ENCODE data around the gene TEDC1.
A peak's percentile ranks its signal among the peaks of the same experiment; 100 is the strongest.
"Not testable (repeated sequence)": the region's sequence is repeated elsewhere in the genome, so short reads cannot be mapped to it uniquely, and the experiment has no call there.

TEDC1 gene

DNA sequence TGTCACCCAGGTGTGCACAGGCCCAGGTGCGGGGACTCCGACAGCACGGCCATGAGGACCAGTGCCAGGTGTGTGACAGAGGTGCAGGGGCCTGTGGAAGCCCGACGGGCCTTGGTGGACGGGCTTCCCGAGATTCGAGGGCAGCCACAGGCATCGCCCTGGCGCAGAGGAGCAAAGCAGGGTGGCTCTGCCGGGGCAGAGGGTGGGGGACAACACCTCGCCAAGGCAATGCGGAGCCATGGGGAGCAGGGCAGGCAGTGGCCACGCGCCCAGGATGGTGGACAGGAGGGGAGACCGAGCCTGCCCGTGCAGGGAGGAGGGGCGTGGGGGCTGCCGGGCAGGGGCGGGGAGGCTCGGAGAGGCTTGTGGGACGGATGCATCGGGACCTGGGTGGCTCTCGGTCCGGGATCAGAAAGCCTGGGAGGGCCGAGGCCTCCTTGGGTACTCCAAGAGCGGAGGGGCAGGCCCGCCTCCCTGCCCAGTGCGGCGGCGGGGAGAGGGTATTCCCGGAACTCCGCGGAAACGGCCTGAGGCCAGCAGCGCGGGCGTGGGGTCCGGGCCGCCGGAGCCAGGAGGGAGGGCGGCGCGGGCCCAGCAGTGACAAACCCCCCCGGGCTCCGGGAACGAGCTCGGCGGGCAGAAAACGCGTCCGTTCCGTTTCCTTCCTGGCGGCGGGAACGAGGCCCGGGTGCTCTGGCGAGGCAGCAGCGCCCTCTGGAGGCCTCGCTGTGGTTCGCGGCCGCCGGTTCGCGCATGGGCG, 37.0 kb downstream of the TEDC1 start:
- peak; percentile 88 for DNase-seq

DNA sequence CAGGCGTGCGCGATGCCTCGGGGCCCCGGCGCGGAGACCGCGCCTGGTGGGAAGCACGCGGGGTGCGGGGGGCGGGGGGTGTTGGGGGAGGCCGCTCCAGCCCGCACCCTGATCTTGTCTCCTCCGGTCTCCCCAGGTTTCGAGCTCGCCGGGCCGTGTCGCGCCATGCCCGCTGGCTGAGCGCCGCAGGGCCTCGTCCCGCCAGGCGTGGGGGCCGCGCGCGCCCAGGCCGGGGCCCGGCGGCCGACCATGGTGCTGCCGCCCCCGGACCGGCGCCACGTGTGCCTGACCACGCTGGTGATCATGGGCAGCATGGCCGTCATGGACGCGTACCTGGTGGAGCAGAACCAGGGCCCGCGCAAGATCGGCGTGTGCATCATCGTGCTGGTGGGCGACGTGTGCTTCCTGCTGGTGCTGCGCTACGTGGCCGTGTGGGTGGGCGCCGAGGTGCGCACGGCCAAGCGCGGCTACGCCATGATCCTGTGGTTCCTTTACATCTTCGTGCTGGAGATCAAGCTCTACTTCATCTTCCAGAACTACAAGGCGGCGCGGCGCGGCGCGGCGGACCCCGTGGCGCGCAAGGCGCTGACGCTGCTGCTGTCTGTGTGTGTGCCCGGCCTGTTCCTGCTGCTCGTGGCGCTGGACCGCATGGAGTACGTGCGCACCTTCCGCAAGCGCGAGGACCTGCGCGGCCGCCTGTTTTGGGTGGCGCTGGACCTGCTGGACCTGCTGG, 37.7 kb downstream of the TEDC1 start:
- DNase-seq, result no peak

DNA sequence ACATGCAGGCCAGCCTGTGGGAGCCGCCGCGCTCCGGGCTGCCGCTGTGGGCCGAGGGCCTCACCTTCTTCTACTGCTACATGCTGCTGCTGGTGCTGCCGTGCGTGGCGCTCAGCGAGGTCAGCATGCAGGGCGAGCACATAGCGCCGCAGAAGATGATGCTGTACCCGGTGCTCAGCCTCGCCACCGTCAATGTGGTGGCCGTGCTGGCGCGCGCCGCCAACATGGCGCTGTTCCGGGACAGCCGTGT, 38.2 kb downstream of the TEDC1 start:
- DNase-seq, result no peak

DNA sequence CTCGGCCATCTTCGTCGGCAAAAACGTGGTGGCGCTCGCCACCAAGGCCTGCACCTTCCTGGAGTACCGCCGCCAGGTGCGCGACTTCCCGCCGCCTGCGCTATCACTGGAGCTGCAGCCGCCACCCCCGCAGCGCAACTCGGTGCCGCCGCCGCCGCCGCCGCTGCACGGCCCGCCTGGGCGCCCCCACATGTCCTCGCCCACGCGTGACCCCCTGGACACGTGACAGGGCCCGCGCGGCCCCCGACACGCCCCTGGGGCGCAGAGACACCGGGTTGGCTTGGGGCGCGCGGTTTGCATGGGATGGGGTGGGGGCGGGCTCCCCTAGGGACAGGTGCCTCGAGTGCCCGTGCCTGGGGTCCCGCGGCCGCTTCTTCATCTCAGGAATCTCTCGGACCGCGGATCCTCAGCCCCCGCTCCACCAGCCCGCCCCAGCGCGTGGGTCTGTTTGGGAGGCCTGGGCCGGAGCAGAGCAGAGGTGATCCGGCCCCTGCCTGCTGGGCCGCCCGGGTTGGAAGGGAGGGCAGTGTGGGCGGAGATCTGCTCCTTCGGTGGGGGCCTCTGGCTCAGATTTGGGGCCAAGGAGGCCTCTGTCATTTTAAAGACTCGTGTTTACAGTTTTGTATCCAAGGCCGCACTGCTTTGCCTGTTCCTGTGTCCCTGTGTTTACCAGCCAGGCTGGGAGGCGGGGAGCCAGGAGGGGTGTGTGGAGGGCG, 38.7 kb downstream of the TEDC1 start:
- DNase-seq, result peak; percentile 20

DNA sequence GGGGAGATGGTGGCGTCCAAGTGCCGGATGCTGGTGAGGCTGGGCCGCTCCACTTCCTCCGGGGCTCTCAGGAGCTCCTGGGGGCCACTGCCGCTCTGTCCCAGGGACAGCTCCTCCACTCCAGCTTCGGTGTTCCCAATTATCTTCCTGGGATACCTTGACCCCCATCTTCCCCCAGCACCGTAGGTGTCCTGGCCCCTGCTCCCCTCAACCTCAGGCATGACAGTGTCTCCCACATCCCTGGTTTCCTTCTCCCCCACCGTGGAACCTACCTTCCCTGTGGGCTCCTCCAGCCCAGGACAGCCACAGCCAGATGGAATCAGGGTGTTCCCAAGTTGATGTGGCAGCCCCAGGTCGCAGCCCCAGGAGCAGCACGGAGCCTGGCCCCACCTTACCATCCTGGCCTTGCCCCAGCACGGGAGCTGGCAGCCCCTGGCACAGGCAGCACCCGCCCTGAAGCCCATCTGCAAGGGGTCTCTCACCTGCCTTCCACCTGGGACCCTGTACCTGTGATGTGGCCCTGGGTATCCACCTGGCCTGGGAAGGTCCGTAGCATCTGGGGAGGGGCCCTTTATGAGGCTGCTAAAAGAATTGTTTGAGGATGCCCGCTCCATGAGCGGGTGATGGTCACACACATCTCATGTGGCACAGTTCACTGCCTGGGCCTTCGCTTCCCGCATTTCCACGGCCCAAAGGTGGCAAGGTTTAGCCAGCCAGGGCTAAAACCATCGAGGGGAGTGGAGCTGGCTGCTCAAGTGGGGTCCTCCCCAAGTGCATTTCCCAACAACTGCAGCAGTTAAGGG, 39.4 kb downstream of the TEDC1 start:
- DNase-seq, result no peak

DNA sequence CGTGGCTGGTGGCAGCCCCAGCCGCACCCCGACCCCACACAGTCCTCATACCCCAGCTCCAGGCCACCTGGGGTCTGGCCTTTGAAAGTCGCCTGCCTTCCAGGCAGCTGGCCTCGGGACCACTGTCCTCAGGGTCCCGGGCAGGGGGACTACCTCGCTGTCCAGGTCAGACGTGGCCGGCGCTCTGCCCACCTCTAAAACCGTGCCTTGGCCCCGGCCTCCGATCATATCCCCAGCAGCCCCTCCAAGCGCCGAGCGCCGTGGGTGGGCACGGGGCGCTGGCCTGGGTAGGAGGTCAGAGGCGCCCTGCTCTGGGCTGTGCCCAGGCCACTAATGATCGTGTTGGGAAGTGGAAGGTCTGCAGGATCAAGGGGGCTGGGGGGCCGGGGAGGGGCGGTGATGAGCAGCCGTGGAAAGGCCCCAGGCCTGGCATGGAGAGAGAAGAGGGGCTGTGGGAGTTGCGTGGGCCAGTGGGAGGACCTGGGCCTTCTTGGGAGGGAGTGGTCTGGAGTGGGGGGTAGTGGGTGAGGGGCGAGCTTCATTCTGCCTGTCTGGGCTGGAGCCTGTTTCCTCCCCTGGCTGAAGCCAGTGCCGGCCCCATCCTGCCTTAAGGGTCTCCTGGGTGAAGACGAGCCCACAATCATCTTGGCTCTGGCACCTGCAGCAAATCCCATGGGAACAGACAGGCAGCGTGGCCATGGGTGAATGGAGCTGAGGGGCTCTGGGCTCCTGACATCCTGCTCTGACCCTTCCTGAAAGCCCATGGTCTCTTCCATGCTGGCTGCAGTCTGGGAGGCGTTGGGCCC, 40.2 kb downstream of the TEDC1 start:
- DNase-seq, result no peak

DNA sequence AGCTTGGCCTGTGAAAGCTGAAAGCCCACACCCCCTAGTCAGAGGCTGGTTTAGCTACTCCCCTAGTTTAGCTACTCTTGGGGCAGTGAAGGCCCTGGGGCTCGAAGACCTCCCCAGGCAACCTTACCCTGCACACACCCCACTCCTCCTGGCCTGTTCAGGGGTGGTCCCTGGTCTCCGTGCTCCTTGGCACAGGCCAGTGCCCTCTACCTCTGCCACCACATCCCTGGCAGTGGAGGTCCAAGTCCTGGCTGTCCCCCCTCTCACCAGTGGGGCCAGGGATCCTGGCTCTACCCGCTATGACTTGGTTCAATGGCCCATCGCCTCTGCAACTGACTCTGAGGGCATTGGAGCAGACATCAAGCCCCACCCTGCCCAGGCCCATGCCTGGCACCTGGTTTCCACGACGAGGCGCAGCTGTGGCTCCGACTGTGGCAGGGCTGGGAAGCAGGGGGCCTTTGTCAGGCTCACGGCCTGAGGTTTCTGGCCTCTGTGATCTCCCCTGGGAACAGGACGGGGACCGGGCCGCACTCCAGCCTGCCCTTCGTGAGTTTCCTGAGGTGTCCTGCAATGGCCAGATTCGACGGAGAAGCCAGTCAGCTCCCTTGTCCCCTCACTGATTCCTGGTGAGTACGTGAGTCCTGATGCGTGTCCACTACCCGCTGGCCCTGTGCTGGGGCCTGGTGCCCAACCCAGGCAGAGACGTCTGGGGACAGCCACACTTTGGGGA, 41.0 kb downstream of the TEDC1 start:
- DNase-seq, result no peak

DNA sequence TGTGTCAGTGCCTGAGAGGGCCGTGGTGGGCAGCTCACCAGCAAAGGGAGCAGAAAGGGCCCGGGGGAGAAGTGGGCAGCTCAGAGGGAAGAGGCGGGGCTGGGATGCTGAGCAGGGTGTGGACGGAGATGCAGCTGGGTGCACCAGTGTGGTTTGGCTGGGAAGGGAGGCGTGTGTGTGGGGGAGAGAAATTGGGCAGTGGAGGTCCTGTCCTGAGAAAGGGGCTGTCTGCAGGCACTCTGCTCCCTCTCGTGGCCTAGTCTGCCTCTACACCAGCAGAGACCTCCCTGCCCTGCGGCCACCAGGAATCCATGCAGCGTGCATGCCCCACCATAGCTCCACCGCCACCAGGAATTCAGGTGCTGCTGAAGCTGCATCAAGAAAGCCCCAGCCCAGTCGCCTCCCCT, 41.7 kb downstream of the TEDC1 start:
- no peak for DNase-seq

DNA sequence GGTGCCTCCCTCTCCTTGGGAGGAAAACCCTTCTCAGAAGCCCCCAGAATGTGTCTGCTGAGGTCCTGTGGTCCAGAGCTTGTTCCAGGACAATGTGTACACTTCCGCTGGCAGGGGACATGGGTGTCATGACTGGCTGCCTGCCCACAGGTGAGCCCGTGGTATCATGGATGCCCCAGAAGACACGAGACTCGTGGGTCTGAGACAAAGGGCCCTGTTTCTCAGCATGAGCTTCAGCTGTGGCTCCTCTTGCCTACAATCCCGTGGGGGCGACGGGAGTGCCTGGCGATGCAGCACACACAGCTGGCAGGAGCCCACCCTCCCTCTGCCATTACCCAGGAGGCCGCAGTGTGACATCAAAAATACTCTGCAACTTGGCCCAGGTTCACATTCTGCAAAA, 42.3 kb downstream of the TEDC1 start:
- DNase-seq, result no peak

DNA sequence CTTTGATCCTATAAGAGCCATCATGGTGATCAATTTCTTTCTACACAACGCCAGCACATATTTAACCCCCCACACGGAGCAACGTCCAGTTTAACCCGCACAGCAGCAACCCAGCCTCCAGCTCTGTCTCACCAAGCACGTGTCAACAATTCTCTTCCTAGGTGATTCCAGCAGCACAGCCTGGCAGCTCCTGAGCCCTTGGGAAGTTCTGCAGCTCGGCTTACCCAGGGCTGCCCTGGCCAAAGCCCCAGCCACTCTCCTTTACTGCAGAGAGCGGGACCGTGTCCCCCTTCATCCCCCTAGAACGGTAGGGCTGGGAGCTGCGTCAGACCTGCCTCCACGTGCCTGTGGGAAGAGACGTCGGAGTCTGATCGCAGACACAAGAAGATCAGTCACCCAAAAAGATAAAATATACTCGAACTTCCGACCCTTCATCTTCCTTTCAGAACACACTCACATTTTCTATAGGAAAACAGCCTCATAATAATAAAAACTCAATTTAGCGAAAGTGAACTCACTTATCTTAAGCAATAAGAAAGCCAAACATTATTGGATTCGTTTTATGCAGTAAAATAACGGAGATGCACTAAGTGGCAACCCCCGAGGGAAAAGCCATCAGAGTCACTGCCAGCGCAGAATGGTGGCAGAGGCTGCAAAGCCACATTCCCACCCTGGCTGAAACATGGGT, 42.9 kb downstream of the TEDC1 start:
- DNase-seq, result no peak

DNA sequence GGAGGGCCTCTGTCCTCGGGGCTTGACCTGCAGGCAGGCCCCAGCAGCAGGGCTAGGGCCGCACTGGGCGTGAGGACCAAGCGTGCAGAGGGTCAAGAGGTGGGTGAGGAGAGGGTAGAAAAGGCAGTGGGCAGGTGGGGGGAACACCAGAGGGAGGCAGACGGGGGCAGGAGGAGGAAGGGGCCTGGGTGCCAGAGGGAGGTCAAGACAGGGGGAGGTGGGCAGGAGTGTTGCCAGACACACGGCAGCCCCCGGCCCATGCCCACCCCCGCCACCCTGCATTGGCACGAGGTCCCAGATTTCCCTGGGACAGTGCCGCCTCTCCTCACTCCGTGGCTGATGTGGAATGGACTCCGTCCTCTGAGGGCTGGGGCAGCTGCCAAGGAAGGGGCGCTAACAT, 43.5 kb downstream of the TEDC1 start:
- no peak for DNase-seq

DNA sequence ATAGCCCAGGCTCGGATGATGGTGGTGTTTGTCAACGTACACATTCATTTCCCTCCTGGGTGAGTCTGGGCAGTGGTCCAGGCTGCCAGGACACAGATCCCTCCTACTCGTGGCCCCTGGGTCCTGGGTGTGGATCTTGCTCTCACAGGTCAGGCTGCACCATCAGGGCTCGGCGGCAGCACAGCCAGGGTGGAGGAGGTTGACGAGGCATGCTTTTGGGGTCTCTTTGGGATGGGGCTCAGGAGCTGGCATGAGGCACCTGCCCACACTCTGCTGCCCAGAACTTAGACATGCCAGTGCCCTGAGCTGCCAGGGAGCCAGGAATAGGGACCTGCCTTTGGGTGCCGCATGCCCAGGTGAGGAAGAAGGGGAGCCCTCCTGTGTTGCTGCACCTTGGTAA, 45.0 kb downstream of the TEDC1 start:
- DNase-seq, result no peak

DNA sequence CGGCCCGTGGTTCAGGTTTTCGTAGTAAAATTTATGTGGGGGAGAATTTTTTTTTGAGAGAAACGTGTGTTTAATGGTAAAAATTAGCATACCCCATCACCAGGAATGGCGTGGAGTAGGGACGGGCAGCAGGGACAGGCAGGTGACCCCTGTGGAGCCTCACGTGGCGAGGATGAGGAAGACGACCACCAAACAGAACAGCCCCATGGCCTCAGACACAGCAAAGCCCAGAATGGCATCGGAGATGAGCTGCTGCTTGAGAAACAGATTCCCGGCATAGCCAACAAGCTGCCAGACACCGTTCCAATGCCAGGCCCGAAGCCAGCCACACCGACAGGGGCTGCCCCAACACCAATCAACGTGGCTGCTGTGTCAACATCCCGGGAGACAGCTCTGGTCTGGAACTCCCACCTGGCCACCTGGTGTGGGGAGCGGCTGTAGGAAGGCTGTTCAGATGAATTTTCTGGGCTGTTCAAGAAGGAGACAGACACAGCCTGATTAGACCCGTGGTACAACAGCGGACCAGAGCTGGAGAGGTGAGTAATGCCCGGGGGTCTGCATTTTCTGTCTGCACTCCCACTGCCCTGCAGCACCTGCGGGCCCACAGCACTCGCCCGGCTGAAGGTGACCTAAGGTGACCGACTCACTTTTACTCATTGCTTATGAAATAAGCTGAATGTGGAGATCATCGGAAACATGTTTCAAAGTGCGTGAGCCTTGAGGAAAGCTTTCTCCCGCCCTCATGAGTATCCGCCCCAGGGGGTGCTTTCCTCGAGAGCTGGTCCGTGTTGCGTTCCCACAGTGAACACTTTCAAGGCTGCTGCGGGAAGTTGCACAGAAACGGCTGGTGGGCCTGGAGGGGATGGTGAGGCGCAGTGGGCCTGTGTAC, 45.9 kb downstream of the TEDC1 start:
- DNase-seq, result no peak

DNA sequence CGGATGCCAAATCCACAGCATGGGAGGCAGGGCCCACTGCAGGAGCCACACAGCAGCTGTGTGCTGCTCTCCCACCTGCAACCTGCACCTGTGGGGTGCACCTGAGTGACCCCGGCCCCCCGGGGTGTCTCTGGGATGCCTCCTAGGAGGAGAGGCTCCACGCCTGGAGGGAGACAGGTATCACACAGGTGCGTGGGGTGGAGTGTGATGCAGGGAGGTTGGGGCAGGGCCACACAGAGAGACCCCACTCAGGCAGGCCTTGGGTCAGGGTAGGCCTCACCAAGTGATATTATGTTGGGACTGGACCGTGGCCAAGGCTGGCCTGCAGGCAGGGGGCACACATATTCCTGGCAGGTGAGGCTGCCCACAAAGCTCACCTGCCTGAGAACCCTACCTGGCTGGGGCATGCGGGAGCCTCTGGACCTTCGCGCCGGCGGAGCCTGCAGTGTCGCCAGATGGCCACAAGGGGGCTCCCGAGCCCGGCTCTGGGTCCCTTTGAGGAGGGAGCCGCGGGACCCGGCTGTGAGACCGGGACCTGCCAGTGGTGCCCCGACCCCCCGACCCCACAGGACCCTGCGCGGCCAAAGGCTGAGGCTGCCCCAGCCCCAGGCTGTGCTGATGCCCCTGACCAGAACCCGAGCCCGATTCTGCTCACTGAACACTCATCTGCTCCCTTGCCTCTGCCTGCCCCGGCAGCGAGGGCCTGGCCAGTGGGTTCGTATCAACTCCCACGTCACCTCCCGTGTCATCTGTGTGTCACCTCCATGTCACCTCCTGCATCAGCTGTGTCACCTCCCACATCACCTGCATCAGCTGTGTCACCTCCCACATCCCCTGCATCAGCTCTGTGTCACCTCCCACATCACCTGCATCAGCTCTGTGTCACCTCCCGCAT, 46.8 kb downstream of the TEDC1 start:
- DNase-seq, result peak; percentile 76

DNA sequence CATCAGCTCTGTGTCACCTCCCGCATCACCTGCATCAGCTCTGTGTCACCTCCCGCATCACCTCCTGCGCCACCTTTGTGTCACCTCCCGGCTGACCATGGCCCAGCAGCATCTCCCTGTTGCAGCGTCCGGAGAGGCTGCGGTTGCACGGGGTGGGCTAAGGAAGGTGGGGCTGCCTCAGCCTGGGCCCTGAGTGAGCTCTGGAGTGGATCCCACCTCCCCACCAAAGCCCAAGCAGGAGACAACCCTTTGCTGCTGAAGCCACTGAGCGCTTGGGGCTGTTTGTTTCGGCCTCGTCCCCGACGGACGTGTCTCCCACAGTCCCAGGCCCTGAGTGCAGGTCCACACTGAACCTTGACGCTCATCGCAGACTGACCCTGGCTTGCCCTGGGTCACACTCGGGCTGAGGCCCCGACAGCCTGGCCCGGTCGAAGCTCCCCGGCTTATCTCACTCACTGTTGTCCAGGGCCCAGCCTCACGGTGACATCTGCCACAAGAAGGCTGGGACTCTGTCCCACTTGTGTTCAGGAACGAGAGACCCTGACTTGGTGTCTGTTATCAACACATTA, 47.5 kb downstream of the TEDC1 start:
- no peak for DNase-seq

DNA sequence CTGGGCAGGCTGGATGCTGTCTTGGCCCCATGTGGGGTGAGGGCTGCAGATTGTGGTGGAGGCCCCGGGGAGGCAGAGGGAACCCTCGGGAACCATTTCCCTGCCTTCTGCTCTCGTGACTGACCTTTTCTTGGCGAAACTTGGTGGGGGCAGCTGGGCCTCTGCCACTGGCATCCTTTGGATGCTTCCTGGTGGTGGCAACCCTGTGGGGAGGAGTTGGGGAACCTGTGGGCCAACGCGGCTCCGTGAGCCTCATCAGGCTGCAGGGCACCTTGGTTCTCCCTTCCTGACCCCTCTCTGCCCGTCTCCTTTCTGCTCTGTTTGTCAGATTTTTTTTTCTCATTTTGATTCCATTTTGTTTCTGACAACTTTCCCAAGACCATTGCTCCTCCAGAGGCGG, 49.8 kb downstream of the TEDC1 start:
- no peak for DNase-seq

DNA sequence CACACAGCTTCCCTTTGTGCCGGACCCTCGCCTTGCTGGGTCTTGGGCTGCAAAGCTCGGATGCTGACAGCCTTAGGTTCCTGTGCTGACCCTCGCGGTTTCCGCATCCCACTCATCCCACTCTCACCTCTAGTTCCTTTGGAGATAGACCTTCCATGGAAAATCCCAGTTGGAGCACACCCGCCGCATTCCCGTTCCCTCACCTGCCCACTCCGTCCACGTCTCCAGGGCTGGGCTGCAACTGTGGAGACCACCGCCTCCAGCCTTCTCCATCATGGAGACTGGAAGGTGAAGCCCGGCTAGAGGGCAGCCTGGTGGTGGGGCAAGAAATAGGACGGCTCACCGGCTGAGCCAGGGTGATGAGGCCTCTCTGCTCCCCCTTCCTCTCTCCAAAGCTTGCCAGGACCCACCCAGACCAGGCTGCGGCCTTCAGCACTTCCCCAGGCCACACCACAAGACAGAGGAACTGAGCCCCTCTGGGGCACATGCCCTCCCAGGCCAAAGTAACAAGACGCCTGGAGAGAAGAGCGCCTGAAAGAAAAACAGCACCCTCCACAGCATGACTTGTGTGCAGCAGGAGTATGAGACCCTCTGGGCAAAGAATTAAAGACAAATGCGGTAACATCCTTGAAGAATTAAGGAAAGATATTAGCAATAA, 50.3 kb downstream of the TEDC1 start:
- DNase-seq, result no peak

DNA sequence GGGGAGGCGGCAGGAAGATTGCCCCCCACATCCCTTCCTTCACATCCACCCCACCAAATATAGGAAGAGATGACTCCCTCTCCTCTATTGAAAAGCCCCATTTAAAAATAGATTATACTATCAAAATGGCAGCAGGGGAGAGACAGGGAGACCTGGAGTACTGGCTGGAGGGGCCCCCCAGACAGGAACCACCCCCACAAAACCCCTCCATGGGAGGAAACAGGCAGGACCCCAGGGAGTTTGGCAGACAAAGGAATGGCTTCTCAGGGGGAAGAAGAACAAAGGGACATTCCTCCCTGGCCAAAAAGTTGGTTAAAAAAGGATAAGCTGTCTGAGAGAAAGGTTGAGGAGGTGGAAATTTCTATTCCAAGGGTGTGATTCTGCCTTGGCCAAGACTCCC, 54.6 kb downstream of the TEDC1 start:
- not testable (repeated sequence) for DNase-seq

Data from activated CD4-positive, alpha-beta T cell treated with anti-CD3 and anti-CD28 coated beads, Interleukin-2, Interleukin-6, amounts not matched to agents 100 ng/mL and 50 ng/mL, durations not matched to agents 16 hours and 8 hours (primary cell).